ENCODE measurements around the gene CCDC70. TPM values are rescaled to one million over a fixed set of nuclear protein-coding genes. Genes with fewer than 3 reads are reported as not detected.
"Not testable (repeated sequence)": the region's sequence is repeated elsewhere in the genome, so short reads cannot be mapped to it uniquely, and the experiment has no call there.

Gene CCDC70
- not detected for total RNA-seq

GRCh38 chr13:51861723-51862300 lies at the start of gene CCDC70:
TSS of gene CCDC70 (plus strand) at chr13:51861969. CDS start at chr13:51865412, 3,443 bp downstream.
- DNase-seq = no peak

GRCh38 chr13:51814071-51814470 lies 47.7 kb upstream of the CCDC70 start:
- no peak for DNase-seq

DNA sequence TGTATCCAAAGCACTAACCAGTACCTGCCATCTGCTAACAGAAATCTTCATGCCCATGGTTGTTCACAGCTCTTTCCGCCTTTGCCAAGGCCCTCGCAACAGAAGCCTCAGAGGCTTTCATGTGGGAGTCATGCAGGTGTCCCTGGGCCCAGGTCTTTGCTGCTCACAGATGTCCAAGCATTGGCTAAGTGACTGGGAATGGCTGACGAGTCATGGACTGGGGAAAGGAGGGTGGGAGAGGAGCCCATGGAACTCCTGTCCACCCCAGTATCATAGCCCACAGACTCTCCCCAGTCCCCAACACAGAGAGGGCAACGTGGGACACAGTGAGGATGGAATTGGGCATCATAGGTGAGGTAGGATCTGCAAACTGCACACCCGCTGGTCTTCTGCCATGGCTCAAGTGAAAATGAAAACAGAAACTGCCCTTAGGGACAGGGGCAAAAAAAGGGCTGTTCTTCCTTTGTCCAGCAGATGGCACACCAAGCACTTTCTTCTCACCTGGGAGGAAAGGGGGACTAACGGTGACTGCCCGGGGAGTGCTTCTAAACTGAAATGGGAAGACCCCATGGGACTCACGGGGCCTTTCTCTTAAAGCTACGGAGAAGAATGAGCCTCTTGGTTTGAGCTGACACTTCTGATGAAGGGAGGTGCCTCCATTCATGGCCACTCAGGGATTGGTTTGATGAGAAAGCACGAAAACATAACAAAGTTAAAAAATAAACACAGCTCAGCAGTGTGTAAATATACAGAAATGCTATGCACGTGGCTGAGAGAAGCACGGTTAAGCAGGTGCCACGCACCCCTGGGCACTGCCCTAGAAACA lies 46.7 kb upstream of the CCDC70 start:
- DNase-seq = no peak

DNA sequence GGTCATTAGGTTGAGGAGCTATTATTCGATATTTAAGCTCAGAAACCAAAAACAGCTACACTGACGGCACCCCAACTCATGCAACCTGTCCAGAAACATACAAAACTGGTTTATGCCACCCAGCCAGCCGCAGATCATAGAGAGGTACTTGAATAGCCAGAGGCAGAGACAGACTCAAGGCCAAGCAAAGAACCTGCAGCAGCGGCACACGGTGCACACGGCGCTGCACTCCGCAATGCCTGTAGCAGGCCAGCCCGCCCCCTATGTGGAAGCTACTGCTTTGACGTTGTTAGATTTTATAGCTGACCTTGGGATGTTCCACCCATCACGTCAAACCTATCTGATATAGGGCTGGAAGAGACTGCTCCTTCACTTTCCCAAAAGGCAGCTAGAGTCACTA lies 45.9 kb upstream of the CCDC70 start:
- no peak for DNase-seq

DNA sequence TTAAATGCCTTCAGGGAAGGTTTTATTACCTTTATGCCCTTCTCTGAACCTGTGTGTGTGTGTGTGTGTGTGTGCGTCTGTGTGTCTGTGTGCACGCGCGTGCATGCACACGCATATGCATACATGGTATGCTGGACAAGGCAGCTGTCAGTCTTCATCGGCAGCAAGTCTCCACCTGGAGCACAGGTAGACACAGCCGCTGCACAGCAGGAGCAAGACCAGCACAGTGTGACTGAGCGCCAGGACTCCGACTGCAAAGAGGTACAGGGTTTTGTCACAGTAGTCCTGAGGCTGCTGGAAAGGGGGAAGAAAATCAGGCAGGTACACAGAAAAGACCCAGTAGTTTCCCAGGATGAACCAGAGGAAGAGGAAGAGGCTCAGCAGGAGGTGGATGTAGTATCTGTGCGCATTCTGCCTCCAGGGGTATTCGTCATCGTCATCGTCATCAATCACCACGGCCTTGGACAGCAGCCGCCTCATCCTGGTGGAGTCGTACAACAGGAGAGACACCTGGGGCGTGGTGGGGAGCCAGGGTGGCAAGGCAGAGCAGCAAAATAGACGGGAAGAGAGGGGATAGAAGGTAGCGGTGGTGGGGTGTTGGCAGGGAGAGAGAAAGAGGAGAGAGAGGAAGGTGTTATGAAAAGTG lies 45.0 kb upstream of the CCDC70 start:
- no peak for DNase-seq

- no peak for DNase-seq
Observed at GRCh38 chr13:51817717-51818116, 44.1 kb upstream of the CCDC70 start.

DNA sequence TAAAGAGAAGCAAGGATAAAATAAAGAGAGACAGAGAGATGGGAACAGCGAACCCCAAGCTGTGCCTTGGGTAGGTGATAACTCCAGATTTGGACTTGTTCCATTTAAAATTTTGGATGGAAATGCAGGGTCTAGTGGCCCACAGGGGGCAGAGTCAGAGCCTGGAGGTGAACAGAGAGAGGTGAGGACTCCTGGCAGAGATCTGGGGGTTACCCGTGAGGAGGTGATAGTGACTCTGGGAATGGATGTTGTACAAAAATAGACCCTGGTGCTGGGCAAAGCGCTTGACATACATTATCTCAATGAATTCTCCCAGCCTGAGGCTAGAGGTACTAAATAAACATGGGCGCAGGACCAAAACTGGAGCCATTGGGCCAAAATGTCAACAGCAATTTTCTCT lies 43.5 kb upstream of the CCDC70 start:
- no peak for DNase-seq

DNA sequence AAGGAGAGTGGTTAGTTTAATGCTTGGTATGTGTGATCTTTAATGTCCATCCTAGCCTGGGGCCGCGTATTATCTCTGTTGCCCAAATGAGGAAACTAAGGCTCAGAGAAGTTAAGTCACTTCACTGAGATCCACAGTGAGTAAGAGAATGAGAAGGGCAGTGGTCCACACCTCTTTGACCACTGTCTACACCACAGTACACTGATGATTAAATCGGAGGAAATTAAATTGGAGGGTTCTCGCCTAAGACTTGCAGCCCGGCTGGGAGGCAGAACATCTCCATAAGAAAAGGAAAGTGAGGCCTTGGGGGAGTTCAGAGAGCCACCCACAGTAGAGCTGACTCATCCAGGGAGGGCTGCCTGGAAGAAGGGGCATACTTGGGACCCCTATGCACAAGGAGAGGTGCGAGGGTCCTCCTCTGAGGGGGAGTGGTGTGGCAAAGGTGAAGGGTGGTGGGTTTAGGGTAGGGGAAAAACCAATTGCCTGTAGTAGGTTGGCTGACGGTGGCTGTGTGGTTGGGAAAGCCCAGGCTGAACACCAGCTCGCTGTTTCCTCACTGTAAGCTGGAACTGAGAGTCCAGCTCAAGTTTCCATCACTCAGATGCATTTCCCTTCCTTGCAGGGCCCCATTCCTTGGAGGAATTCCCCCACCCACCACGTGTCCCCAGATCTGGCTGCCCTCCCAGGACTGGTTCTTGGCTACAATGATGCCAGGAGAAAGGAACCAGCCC lies 42.8 kb upstream of the CCDC70 start:
- DNase-seq = no peak

GRCh38 chr13:51819544-51819943 lies 42.2 kb upstream of the CCDC70 start:
- no peak for DNase-seq

- no peak for DNase-seq
Observed at GRCh38 chr13:51820016-51820597, 41.7 kb upstream of the CCDC70 start.

DNA sequence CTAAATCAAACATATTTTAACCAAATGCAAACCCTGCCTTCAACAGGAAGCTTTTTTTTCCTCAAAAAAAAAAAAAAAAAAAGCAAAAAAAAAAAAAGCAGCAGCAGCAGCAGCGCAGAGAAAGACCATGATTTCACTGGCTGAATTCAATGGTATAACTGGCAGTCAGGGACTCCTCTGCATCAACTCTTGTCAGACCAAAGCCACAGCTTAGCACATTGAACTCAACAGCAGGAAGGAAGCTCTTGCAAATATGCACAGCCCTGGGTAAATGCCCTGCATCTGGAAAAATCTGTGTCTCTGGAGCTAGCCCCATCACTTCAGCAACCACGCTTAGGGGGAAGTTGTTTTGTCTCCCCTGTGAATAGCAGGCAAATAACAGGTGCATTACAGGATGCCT lies 40.2 kb upstream of the CCDC70 start:
- DNase-seq = no peak

GRCh38 chr13:51822106-51822815 lies 39.5 kb upstream of the CCDC70 start:
- no peak for DNase-seq

GRCh38 chr13:51823359-51823758 lies 38.4 kb upstream of the CCDC70 start:
- no peak for DNase-seq

- no peak for DNase-seq
Observed at GRCh38 chr13:51823863-51824262, 37.9 kb upstream of the CCDC70 start.

DNA sequence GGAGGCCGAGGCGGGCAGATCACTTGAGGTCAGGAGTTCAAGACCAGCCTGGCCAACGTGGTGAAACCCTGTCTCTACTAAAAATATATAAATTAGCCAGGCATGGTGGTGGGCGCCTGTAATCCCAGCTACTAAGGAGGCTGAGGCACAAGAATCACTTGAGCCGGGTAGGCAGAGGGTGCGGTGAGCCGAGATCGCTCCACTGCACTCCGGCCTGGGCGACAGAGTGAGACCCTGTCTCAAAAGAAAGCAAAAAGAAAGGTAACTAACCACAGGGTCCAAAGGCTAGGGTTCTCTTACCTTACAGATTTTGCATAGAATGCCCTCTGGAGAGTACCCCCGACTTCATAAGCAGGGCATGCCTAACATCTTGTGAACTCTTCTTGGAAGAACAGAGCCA lies 37.1 kb upstream of the CCDC70 start:
- DNase-seq = not testable (repeated sequence)

GRCh38 chr13:51825165-51825592 lies 36.6 kb upstream of the CCDC70 start:
- DNase-seq = no peak

DNA sequence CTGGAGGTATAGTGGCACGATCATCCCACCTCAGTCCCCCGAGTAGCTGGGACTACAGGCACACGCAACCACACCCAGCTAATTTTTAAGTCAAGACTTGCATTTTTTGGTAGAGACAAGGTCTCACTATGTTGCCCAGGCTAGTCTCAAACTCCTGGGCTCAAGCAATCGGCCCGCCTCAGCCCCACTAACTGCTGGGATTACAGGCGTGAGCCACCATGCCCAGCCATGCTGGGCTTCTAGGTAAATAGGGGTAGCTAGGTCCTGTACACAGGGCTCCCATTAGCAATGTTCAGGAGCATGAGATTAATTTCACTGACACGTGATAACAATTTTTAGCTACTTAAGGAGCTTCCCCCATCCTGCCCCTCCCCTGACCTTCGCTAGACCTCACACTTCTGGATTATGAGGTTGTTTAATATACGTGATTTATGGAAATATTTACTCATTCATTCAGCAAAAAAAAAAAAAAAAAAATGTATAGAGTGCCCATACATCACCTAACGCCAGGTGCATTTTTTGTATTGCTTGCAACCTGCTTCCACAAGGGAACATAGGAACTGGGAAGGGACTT lies 36.0 kb upstream of the CCDC70 start:
- DNase-seq = no peak

GRCh38 chr13:51826606-51827005 lies 35.2 kb upstream of the CCDC70 start:
- no peak for DNase-seq

DNA sequence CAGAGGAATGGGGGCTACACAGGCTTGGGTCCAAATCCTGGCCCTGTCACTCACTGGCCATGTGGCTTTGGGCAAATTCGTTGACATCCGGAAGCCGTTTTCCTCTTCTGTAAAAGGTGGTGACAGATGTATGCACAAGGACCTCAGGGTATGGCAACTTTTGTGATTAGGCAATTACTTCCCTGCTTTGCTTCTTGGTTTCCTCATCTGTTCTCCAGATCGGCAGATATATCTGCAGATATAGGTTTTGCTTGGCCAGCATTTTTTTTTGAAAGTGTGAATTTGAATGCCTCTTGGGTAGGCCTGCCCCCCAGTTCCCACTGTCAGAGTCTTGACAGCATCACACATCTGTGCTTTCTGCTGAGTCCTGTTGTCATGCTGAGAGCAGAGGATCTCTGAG lies 34.5 kb upstream of the CCDC70 start:
- no peak for DNase-seq

GRCh38 chr13:51828730-51829567 lies 32.8 kb upstream of the CCDC70 start:
- no peak for DNase-seq

- no peak for DNase-seq
Observed at GRCh38 chr13:51829568-51829899, 32.2 kb upstream of the CCDC70 start.

All from occipital lobe (tissue), 2 donors.